Esophagus mucosa (tissue), 1 donor: ENCODE measurements around the gene KIRREL1. TPM values are rescaled to one million over a fixed set of nuclear protein-coding genes. Genes with fewer than 3 reads are reported as not detected.

Source experiments
- ATAC-seq: fragments of 200-7000 bp; cut with Tn5 transposase; one replicate; pipeline ENCODE4 v1.9.1; 2020
- total RNA-seq: library from RNA; stranded (reverse); gene quantifications from one replicate; pipeline ENCODE4 v1.2.4, GENCODE V29; 2023
- donor health status: DM: yes; HTN: yes; CAD: no.

KIRREL1 gene
- total RNA-seq, 1 donor from 2014 or later: 9.9 TPM

DNA sequence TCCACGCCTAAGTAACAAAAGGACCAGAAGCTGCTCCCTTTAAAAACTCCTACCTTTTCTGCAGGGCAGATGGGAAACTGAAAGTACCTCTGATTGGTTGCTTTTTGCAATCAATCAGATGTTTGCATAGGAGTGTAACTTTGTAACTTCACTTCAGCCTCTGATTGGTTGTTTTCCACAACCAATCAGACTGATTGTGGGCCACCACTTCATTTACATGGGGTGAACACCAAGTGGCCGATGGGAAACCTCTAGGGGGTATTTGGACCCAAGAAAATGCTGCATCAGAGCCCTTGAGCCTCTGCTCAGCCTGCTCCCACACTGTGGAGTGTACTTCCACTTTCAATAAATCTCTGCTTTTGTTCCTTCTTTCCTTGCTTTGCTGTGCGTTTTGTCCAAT lies 154.4 kb downstream of the KIRREL1 start:
- ATAC-seq: no peak

DNA sequence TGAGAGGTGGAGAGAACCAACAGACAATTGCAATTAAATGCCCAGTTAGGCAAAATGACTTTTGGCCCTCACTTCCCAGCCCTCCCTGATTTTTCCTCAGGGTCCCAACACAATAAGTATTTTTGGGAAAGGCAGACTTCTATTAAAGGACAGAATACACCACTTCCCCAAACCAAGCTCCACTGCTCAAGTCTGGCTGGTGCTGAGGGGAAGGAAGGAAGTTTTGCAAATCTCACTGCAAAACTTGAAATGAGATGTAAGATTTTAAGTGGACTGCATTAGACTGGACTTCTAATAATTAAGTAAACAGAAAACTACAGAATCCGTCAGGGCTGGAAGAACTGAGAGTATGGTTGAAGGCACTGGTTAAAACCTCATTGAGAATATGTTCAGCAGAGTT lies 155.0 kb downstream of the KIRREL1 start:
- ATAC-seq: no peak

DNA sequence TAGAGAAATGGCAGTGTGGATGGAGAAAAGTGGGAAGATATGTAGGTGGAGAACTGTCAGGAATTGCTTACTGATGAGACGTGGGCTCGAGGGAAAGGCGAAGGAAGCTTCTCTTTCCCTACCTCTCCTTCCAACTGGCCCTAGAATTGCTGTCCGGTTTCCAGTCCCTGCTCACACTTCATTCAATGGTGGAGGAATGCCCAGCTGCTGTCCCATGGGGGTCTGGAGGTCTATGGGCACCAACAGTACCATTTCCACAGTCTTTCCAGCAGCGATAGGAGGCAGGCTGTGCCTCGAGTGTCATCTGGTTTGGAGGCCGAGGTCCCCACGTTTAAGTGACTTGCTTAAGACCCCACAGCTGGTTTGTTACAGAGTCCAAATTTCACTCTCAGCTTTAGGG lies 155.7 kb downstream of the KIRREL1 start:
- no peak for ATAC-seq

Other genes with a start within 250 kb of the KIRREL1 start
- gene FCRL2, start 216.5 kb upstream of the KIRREL1 start, total RNA-seq: 0.56 TPM
- gene FCRL1, start 173.5 kb upstream of the KIRREL1 start, total RNA-seq: 1.2 TPM
- gene CD5L, start 151.8 kb upstream of the KIRREL1 start, total RNA-seq: not detected
- 0.44 TPM for gene CD1D, start 187.2 kb downstream of the KIRREL1 start, total RNA-seq